HG03558 (cell line): Measurements from ENCODE around the gene RINT1.
"Not testable (repeated sequence)": the region's sequence is repeated elsewhere in the genome, so short reads cannot be mapped to it uniquely, and the experiment has no call there.

Experiments
- ATAC-seq: cut with Tn5 transposase; IDR thresholded peaks from one replicate; pipeline ENCODE4 v1.9.1; 2021; ENCODE audit warnings: moderate number of reproducible peaks; ENCODE audit not compliant: unreplicated experiment; ENCODE audit errors: extremely low read depth

The RINT1 gene

GRCh38 chr7:105591522-105591921, 59.5 kb downstream of the RINT1 start:
- ATAC-seq = no peak

DNA sequence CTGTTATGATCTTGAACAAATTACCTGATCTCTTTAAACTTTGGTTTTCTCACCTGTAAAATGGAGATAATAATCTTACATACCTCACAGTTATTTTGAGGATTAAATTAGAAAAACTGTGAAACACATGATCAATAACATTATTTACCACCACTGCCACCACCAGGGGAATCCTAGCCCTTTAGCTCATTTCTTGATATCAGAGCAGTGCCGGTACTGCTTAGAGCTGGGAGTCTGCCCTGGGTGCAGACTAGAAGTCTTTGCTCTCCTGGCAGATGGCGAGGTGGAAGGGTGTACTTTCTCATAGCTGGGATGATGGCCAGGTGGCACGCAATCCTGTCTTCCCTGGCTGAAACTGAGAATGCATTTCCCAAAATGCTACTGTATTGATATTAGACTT, 62.0 kb downstream of the RINT1 start:
- no peak for ATAC-seq

- ATAC-seq = no peak
Measured at GRCh38 chr7:105596866-105597265, 64.9 kb downstream of the RINT1 start.

- not testable (repeated sequence) for ATAC-seq
Measured at GRCh38 chr7:105599080-105599479, 67.1 kb downstream of the RINT1 start.

DNA sequence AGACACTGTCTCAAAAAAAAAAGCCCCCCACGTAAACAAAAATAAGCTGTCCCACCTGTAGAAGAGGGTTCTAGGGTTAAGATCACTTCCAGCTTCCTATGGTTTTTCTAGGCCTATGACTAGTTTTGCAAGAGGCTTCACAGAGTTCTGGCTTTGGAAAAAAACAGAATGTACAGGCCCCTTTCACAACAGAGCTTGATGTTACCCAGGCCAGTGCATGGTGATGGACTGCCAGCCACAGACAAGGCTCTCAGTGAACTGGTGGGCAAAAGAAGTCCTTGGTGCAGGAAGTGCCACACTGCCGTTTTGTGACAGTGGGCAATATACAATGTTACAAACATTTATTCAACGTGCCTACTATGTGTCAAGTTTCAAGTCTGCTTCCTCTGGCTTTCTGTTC, 67.5 kb downstream of the RINT1 start:
- ATAC-seq = no peak

DNA sequence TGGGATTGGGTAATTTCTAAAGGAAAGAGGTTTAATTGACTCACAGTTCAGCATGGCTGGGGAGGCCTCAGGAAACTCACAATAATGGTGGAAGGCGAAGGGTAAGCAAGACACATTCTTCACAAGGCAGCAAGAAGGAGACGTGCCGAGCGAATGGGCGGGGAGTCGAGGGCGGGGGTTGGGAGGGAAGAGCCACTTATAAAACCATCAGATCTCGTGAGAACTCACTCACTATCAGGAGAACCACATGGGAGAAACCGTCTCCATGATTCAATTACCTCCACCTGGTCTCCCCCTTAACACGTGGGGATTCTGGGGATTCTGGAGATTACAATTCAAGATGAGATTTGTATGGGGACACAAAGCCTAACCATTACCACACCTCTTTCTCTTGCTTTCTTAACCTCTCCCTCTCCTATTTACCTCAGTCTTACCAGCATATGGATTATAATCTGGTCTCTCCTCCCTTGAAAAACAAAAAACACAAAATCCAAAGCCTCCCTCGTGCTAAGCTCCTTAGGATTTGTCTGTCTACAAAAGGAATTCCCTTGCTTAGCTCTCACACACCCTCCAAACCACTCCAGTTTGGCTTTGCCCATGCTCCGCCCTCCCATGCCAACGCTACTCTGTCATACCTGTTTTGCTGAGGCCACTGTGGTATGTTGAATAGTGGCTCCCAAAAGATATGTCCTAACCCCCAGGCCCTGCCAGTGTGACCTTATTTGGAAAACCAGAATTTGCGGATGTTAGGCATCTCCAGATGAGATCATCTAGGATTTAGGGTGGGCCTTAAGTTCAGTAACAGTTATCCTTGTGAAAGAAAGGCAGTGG, 68.9 kb downstream of the RINT1 start:
- no peak for ATAC-seq

DNA sequence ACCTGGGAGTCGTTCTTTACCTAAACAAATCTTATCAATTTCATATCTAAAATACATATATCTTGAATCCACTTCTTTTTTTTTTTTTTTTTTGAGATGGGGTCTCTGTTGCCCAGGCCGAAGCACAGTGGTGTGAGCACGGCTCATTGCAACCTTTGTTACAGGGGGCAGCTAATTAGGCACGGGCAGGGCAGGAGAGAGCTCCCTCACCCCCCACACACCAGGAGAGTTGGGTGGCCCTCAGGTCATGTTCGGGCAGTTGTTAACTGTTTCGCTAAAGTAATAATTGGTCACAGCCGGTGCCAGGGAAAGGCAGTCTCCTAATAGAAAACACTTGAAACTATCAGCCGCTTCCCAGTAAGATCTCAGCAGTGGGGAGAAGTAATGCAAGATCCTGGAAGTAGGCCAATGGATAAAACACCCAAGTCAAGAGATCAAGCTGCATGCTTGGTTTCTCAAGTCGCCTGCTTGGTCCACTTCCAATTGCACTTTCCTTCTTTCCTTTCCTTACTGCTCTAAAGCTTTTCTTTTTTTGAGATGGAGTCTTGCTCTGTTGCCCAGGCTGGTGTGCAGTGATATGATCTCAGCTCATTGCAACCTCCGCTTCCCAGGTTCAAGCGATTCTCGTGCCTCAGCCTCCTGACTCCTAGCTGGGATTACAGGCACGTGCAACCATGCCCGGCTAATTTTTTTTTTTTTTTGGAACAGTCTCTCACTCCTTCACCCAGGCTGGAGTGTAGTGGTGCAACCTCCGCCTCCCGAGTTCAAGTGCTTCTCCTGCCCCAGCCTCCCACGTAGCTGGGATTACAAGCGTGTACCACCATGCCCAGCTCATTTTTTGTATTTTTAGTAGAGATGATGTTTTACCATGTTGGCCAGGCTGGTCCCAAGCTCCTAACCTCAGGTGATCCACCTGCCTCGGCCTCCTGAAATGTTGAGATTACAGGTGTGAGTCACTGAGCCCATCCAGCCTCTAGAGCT, 70.6 kb downstream of the RINT1 start:
- no peak for ATAC-seq

DNA sequence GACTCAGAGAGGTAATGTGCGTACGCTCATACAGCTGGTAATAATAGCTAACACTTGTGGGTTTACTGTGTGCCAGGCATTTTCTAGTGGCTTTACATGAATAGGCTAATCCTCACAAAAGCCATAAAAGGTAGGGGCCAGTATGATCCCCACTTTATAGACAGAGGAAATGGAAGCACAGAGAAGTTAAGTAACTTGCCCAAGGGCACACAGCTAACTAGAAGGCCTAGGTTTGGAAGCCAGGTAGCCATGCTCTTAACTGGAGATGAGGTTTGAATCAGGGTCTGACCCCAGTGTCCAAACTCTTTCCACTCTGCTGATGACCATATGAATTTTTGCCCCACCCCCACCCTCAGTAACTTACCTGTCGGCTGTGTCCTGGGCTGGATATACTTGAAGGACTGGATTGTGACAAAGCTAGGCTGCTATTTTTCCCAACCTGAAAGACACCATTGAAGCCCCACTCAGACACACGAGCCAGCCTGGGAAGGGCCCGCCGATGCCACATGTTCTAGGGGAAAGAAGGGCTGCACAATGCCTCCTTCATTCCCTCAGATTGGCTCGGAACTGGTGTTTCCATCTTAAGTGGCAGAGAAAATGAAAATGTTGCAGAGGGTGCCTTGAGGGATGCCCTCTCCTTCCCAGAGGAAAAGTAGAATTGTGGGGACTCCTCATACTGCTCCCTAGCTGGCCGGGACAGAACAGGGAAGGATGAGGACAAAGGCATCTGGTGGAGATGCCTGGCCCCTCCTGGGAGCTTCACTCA, 78.3 kb downstream of the RINT1 start:
- no peak for ATAC-seq

DNA sequence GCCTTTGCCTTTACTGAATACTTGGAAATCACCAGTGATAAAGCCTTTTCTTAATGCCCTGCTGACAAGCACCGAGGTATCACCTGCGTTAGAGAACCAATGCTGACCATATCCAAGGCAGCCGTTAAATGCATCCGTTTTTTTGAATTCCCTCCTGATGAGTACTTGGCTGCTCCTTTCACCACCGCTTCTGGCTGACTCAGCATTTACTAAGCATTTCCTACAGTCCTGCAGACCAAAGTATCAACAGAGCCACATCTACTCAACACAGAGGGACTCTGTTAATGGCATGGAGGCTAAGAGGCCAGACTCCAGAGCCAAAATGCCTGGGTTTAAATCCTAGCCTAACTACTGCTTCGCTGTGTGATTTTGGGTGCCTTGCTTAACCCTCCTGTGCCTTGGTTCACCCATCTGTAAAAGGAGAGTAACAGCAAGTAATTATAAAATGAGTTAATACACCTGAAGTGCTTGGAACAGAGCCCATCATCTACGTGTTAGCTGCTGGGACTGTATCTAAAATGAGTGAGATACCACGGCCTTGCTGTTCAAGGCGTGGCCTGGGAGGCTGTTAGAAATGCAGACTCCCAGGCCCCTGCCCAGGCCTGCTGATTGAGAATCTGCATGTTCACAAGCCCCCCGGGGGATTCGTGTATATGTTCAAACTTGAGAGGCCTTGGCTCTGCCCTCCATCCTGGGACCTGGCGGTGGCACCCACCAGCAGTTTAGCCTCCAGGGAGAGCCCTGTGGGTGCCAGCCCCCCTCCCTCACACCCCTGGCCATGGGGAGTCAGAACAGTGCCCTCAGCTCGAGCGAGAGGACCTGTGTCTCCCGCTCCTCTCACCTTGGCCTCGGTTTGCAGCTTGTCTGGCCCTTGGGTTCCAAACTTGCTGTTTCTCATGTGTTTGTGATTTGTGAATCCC, 80.1 kb downstream of the RINT1 start:
- no peak for ATAC-seq

GRCh38 chr7:105612806-105613205, 80.8 kb downstream of the RINT1 start:
- no peak for ATAC-seq

- no peak for ATAC-seq
Measured at GRCh38 chr7:105613611-105614330, 81.8 kb downstream of the RINT1 start.

DNA sequence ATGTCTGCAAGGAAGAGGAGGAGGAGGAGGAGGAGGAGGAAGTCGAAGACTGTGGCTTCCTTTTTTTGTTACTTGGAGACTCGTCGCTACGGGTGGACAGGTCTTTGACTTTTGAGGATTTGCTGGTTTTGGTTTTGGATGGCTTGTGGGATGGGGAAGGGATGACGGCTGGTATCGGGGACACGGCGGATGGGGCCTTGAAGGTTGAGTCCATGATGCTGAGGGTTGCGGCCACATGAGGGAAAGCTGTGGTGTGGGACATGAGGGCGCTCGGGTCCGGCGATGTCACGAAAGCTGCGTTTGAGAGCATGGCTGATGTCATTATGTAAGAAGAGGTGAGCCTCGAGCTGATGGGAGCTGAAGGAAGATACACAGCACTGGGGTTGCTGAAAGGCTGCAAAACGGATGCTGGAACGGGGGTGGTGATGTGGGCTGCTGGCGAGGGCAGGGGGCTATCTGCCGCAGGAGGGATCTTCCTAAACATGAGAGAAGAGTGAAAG, 82.4 kb downstream of the RINT1 start:
- ATAC-seq = no peak
